HT1080 (cell line): ENCODE measurements around the gene ARHGEF26. TPM values are rescaled to one million over a fixed set of nuclear protein-coding genes. Genes with fewer than 3 reads are reported as not detected.
A peak's percentile ranks its signal among the peaks of the same experiment; 100 is the strongest.

Experiments used
- DNase-seq: peaks from one replicate; pipeline ENCODE4 v3.0.0-alpha.2; 2015; ENCODE audit warnings: low read depth
- total RNA-seq: library from RNA; depleted of rRNA; stranded (reverse); fragments of >200 nt; shearing (Covaris generic); gene quantifications from 2 replicates; pipeline ENCODE4 v1.2.3, GENCODE V29; 2014

The ARHGEF26 gene
- total RNA-seq, 1 experiment from 2014 or later = 6.2 TPM

GRCh38 chr3:154195620-154196356 is 74.6 kb downstream of the ARHGEF26 start:
- no peak for DNase-seq

GRCh38 chr3:154197751-154198150 is 76.6 kb downstream of the ARHGEF26 start:
- DNase-seq = no peak

- no peak for DNase-seq
Measured at GRCh38 chr3:154209499-154209898, 88.3 kb downstream of the ARHGEF26 start.

GRCh38 chr3:154210986-154211385 is 89.8 kb downstream of the ARHGEF26 start:
- no peak for DNase-seq

GRCh38 chr3:154214306-154214705 is 93.1 kb downstream of the ARHGEF26 start:
- DNase-seq = peak; percentile 78

- DNase-seq = no peak
Measured at GRCh38 chr3:154217671-154218070, 96.5 kb downstream of the ARHGEF26 start.

GRCh38 chr3:154218728-154219127 is 97.5 kb downstream of the ARHGEF26 start:
- no peak for DNase-seq

- DNase-seq = no peak
Measured at GRCh38 chr3:154220462-154220861, 99.3 kb downstream of the ARHGEF26 start.

- DNase-seq = no peak
Measured at GRCh38 chr3:154223519-154223918, 102.3 kb downstream of the ARHGEF26 start.

GRCh38 chr3:154224366-154224765 is 103.2 kb downstream of the ARHGEF26 start:
- DNase-seq = no peak

GRCh38 chr3:154224866-154225265 is 103.7 kb downstream of the ARHGEF26 start:
- no peak for DNase-seq

- no peak for DNase-seq
Measured at GRCh38 chr3:154225536-154225935, 104.3 kb downstream of the ARHGEF26 start.

- no peak for DNase-seq
Measured at GRCh38 chr3:154227531-154227930, 106.3 kb downstream of the ARHGEF26 start.

- DNase-seq = no peak
Measured at GRCh38 chr3:154228561-154229216, 107.5 kb downstream of the ARHGEF26 start.

GRCh38 chr3:154229217-154229590 is 108.0 kb downstream of the ARHGEF26 start:
- no peak for DNase-seq

GRCh38 chr3:154235330-154235729 is 114.1 kb downstream of the ARHGEF26 start:
- peak; percentile 49 for DNase-seq

- DNase-seq = no peak
Measured at GRCh38 chr3:154236331-154236730, 115.1 kb downstream of the ARHGEF26 start.

- DNase-seq = no peak
Measured at GRCh38 chr3:154240235-154240634, 119.0 kb downstream of the ARHGEF26 start.

- DNase-seq = no peak
Measured at GRCh38 chr3:154241496-154241895, 120.3 kb downstream of the ARHGEF26 start.

GRCh38 chr3:154242766-154243165 is 121.6 kb downstream of the ARHGEF26 start:
- DNase-seq = no peak

GRCh38 chr3:154243353-154243752 is 122.2 kb downstream of the ARHGEF26 start:
- DNase-seq = peak; percentile 29

GRCh38 chr3:154244644-154245043 is 123.5 kb downstream of the ARHGEF26 start:
- peak; percentile 63 for DNase-seq

- DNase-seq = no peak
Measured at GRCh38 chr3:154247806-154248415, 126.7 kb downstream of the ARHGEF26 start.
